GM10266 (cell line): ENCODE results near the gene CYP19A1.

Experiments
- DNase-seq: peaks from one replicate; pipeline ENCODE4 v3.0.0; 2012; ENCODE audit errors: extremely low spot score
- TF ChIP-seq, protein P1 (sequence below): IDR thresholded peaks from 2 replicates; pipeline ENCODE4 v1.5.1; 2012; ENCODE audit warnings: mild to moderate bottlenecking, low read depth; ENCODE audit not compliant: control insufficient read depth, insufficient read depth; ENCODE audit errors: missing control alignments

CYP19A1 gene

DNA sequence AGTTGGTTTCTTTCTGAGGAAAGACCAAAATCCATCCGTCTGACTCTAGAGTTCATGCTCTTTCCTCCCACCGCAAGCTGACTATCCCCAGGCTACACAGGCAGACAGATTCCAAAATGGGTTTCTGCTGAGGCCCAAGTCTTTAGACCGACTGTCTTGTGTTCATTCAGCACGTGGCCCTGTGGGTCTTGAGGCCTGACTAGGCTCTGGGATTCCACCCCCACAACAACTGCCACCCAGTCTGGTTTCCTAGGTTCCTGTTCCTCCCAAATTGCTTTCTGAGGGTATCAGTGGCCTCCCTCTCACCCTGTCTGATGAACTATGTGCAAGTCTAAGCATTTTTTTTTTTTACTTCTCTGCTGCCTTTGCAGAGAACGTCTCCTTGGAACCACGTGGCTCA is 67.7 kb downstream of the CYP19A1 start:
- TF ChIP-seq, protein P1, sequence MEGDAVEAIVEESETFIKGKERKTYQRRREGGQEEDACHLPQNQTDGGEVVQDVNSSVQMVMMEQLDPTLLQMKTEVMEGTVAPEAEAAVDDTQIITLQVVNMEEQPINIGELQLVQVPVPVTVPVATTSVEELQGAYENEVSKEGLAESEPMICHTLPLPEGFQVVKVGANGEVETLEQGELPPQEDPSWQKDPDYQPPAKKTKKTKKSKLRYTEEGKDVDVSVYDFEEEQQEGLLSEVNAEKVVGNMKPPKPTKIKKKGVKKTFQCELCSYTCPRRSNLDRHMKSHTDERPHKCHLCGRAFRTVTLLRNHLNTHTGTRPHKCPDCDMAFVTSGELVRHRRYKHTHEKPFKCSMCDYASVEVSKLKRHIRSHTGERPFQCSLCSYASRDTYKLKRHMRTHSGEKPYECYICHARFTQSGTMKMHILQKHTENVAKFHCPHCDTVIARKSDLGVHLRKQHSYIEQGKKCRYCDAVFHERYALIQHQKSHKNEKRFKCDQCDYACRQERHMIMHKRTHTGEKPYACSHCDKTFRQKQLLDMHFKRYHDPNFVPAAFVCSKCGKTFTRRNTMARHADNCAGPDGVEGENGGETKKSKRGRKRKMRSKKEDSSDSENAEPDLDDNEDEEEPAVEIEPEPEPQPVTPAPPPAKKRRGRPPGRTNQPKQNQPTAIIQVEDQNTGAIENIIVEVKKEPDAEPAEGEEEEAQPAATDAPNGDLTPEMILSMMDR, result no peak
- no peak for DNase-seq

DNA sequence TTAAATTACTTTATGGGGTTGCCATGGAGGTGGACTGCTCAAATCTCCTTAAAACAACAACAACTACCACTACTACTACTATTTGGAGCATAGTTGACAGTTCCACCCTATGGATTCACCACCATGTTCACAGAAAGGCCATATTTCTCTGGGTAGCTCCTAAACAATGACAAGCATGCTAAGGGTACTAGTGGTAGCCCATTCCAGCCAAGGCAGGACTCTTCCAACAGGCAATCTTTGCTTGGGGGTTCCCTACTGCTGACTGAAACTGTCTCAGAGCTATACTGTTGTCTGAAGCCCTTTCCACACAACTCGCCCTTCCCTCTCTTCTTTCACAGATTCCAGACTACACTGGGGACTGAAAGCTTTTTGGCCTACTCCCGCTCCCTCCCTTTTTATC is 68.9 kb downstream of the CYP19A1 start:
- TF ChIP-seq, protein P1, result no peak
- DNase-seq, result no peak

DNA sequence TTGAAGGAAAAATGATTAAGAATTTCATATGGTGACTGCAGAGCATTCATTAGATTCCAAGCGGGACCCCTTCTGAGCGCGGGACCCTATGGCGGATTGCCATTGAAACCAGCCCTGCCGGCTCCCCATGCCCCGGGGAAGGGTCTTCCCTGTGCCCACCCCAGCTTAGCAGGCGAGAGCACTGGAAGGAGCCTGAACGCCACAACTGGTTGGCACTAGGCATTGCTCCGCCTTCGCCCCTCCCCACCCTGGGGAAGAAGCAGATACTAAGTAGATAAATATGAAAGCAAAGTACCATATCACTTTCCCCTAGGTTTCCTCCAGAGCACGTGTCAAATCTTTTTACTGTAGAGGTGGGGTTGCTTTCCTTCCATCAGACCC is 70.7 kb downstream of the CYP19A1 start:
- DNase-seq, result no peak
- TF ChIP-seq, protein P1, result no peak

DNA sequence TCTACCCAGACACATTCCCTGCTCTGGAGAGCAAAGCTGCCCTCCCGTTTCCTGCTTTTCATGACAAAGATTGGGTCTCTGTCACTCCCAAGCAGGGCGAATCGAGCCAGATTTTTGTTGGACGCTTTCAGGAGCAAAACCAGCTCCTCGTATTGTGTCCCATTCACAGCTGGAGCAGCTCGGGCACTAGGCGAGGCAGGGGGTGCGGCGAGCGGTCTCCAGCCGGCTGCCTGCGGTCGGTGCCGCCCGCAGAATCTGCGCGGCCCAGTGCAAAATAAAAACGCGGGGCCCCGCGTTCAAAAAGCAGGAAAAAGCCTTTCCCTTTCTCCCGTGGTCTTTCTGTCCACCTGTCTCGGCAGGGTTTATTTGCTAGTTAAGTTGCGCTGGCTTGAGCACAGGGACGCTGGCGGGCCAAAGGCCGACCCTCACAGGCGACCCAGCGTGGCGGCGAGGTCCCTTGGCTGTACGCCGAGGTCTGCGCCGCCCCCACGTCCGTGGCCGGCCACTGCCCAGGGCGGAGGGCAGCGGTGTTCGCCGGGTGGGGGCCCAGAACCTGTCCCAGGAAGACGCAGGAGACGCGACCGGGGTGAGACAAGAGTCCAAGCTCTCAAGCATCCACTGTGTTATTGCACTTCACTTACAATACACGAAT is 71.2 kb downstream of the CYP19A1 start:
- TF ChIP-seq, protein P1, result no peak
- DNase-seq, result no peak

DNA sequence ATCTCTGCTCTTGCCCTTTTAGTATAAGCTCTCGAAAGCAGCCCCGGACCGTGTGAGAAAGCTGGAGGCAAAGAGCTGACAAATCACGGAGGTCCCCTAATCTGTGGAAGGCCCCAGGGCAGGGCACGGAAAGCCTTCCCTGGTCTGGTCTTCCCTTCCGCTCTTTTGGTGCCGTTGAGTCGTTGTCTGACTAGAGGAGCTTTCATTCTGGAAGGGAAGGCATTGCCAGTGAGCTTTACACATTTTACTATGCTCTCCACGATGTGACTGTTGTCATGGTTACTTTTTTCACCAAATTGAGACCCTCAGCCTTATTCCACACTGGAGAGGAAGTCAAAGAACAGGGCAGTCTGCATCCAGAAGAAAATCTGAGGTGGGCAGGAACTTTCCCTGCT is 71.7 kb downstream of the CYP19A1 start:
- DNase-seq, result no peak
- TF ChIP-seq, protein P1, result no peak

DNA sequence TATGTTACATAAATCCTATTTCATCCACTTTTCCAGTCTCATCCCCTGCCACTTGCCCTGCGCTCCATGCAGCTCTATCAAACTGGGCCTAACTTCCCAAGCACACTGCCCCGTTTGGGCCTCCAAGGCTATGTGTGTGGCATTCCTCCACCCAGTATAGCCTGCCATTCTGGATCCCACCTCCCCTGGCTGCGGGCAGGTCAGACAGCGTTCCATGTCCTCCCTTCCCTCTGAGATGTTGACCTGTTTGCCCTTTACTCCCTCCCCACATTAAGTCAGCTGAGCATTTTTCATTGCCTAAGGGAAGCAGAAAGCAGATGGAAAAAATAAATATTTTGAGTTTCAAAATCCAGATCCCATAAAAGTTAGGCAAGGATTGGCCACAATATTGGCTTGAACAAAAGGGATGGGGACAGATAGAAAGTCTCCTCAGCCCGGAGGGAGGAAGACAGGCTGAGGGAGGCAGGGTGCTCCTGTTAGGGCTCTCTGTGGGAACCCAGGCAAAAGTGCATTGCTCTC is 73.3 kb downstream of the CYP19A1 start:
- no peak for DNase-seq
- TF ChIP-seq, protein P1, result no peak

DNA sequence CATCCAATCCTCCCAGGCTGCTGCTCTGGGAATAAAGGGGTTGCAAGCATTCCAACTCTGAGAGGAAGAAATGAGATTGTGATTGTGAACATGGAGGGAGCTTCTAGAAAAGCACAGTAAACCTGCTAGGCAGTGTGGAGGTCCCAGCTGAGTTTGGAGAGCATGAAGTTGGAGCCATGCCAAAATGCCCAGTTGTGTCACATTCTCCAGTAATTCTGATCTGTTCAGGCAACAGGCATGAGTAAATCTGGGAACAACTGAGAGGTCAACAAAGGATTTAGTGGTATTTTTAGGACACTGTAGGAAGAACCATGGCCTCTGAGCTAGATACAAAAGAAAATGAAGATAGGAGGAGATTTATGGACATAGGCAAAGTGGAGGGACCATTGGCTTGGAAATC is 74.7 kb downstream of the CYP19A1 start:
- TF ChIP-seq, protein P1, result no peak
- no peak for DNase-seq
